Endothelial cell of umbilical vein (primary cell): ENCODE measurements around the gene FIZ1. TPM values are rescaled to one million over a fixed set of nuclear protein-coding genes. Genes with fewer than 3 reads are reported as not detected.

Experiments
- BruUV-seq: library from RNA; stranded (reverse); fragments of 400-500 nt; replicated peaks from 2 replicates; lab custom pipeline; 2021; lab: Mats Ljungman, UMichigan
- CTCF ChIA-PET: fragments of 300-600, 350-600 bp; sonication (Branson Sonifier 250); formaldehyde crosslinking; loops from one replicate; lab custom pipeline; 2021; ENCODE audit warnings: antibody characterized with exemption, inconsistent platforms; lab: Charles Lee
- POLR2A ChIA-PET: fragments of 300-600, 350-600 bp; sonication (Branson Sonifier 250); formaldehyde crosslinking; loops from one replicate; lab custom pipeline; 2021; ENCODE audit warnings: antibody characterized with exemption, inconsistent platforms; lab: Charles Lee
- DNase-seq: peaks from one replicate; pipeline ENCODE4 v3.0.0-alpha.2; 2011; ENCODE audit warnings: low read depth, low spot score
- FAIRE-seq: peaks from 2 replicates; lab custom pipeline; 2011; peaks lifted over from hg19 to GRCh38; lab: Jason Lieb, UNC
- H2AFZ ChIP-seq: 2 replicates; pipeline ENCODE4 v1.6.0; 2012; ENCODE audit warnings: low read depth, low read length, control low read depth, inconsistent platforms
- H3K27ac ChIP-seq: 2 replicates; pipeline ENCODE4 v1.5.1; 2011; ENCODE audit warnings: low read depth, mild to moderate bottlenecking, control low read depth, low read length, moderate library complexity; ENCODE audit not compliant: insufficient read depth
- H3K27me3 ChIP-seq, 2 experiments: 2 replicates each; pipeline versions ENCODE4 v1.6.0 to v1.6.1; 2011; ENCODE audit warnings: low read length in 2 of 2, mixed read lengths in 1 of 2; ENCODE audit not compliant: control insufficient read depth in 2 of 2, insufficient read depth in 2 of 2
- H3K36me3 ChIP-seq, 2 experiments: 2 replicates in 1 of 2; 3 replicates in 1 of 2; pipeline ENCODE4 v1.5.1; 2011; ENCODE audit warnings: low read length in 2 of 2, mild to moderate bottlenecking in 1 of 2, moderate library complexity in 1 of 2; ENCODE audit not compliant: control insufficient read depth in 2 of 2, insufficient read depth in 2 of 2; ENCODE audit errors: extremely low read depth in 1 of 2
- H3K4me1 ChIP-seq: 3 replicates; pipeline ENCODE4 v1.5.1; 2011; ENCODE audit warnings: mild to moderate bottlenecking, low read length; ENCODE audit not compliant: control insufficient read depth, insufficient read depth; ENCODE audit errors: extremely low read depth
- H3K4me2 ChIP-seq: 2 replicates; pipeline ENCODE4 v1.6.1; 2011; ENCODE audit warnings: low read length, control low read depth, mixed read lengths; ENCODE audit not compliant: insufficient read depth
- H3K4me3 ChIP-seq, 3 experiments: fragments of 200-600 bp in 1 of 3; sonication (generic), shearing (Covaris generic) in 1 of 3; replicated peaks in 1 of 3; 2 replicates each; pipeline ENCODE4 v1.5.1; 2011 to 2016; ENCODE audit warnings: control low read depth in 3 of 3, low read length in 3 of 3, mild to moderate bottlenecking in 2 of 3, inconsistent platforms in 1 of 3, low read depth in 1 of 3, moderate library complexity in 1 of 3; ENCODE audit not compliant: insufficient read depth in 1 of 3
- H3K79me2 ChIP-seq: 2 replicates; pipeline ENCODE4 v1.6.0; 2012; ENCODE audit warnings: low read length, inconsistent platforms; ENCODE audit not compliant: control insufficient read depth, insufficient read depth
- H3K9ac ChIP-seq: replicated peaks from 2 replicates; pipeline ENCODE3; 2011; ENCODE audit warnings: low read length, control low read depth; ENCODE audit not compliant: insufficient read depth; ENCODE audit errors: extremely low read depth
- H3K9me1 ChIP-seq: replicated peaks from 3 replicates; pipeline ENCODE4 v1.6.0; 2011; ENCODE audit warnings: mild to moderate bottlenecking, low read length; ENCODE audit not compliant: control insufficient read depth, insufficient read depth; ENCODE audit errors: extremely low read depth
- H3K9me3 ChIP-seq: replicated peaks from 2 replicates; pipeline ENCODE4 v1.5.1; 2012; ENCODE audit warnings: low read length, inconsistent platforms; ENCODE audit not compliant: control insufficient read depth, insufficient read depth
- H4K20me1 ChIP-seq: replicated peaks from 2 replicates; pipeline ENCODE3; 2011; ENCODE audit warnings: mild to moderate bottlenecking, low read length; ENCODE audit not compliant: control insufficient read depth, insufficient read depth; ENCODE audit errors: extremely low read depth
- EZH2 ChIP-seq: IDR thresholded peaks from 2 replicates; pipeline ENCODE4 v1.6.1; 2012; ENCODE audit warnings: borderline replicate concordance, low read depth, mild to moderate bottlenecking, moderate library complexity, low read length, inconsistent platforms; ENCODE audit not compliant: severe bottlenecking
- FOS ChIP-seq: IDR thresholded peaks from 2 replicates; pipeline ENCODE4 v1.6.1; 2011; ENCODE audit warnings: mild to moderate bottlenecking, low read length, moderate library complexity, borderline replicate concordance; ENCODE audit not compliant: insufficient read depth
- GATA2 ChIP-seq: IDR thresholded peaks from 2 replicates; pipeline ENCODE4 v1.7.0; 2011; ENCODE audit warnings: low read depth, mild to moderate bottlenecking, moderate library complexity, mixed read lengths, low read length; ENCODE audit not compliant: insufficient read length, insufficient read depth
- JUN ChIP-seq: IDR thresholded peaks from 2 replicates; pipeline ENCODE4 v1.6.1; 2011; ENCODE audit warnings: borderline replicate concordance, low read depth; ENCODE audit not compliant: insufficient read length, insufficient read depth
- MYC ChIP-seq: IDR thresholded peaks from one replicate; pipeline ENCODE4 v1.6.1; 2011; ENCODE audit warnings: mild to moderate bottlenecking, low read depth, low read length
- POLR2A ChIP-seq: IDR thresholded peaks from 2 replicates; pipeline ENCODE4 v1.6.1; 2012; ENCODE audit warnings: low read depth, mild to moderate bottlenecking, control low read depth, low read length
- POLR2AphosphoS5 ChIP-seq: IDR thresholded peaks from 2 replicates; pipeline ENCODE4 v1.6.1; 2012; ENCODE audit warnings: low read depth, mild to moderate bottlenecking, control low read depth, low read length, moderate library complexity; ENCODE audit not compliant: insufficient read depth
- dilution Hi-C: fragments of 300-500 bp; cut with MboI; formaldehyde crosslinking; loops from one replicate; pipeline ENCODE4 v1.15.0; 2019; ENCODE audit warnings: low sequenced_read_pairs; ENCODE audit not compliant: extremely low pct_ligation_motif_present
- intact Hi-C: fragments of 100-400 bp; cut with micrococcal nuclease; formaldehyde crosslinking; loops from one replicate; pipeline ENCODE4 v1.10.0; 2022
- polyA plus RNA-seq, 4 experiments: library from polyadenylated mRNA; depleted of rRNA in 3 of 4; stranded (reverse) in 3 of 4; unstranded in 1 of 4; fragments of >200 nt; gene quantifications; 2 replicates each; pipeline versions ENCODE4 v1.2.1 to v1.2.3, GENCODE V29; 2011 to 2012; ENCODE audit warnings: missing spikeins in 1 of 4
- total RNA-seq: library from RNA; stranded (reverse); gene quantifications from 2 replicates; pipeline ENCODE4 v1.2.3, GENCODE V29; 2021
- TF ChIP-seq, protein P1 (sequence below), 2 donors: IDR thresholded peaks; 1 replicate in 1 of 2; 2 replicates in 1 of 2; pipeline ENCODE4 v1.5.1; 2011; ENCODE audit warnings: low read length in 2 of 2, mild to moderate bottlenecking in 2 of 2, moderate library complexity in 2 of 2, control low read depth in 1 of 2, inconsistent platforms in 1 of 2, low read depth in 1 of 2; ENCODE audit not compliant: insufficient read depth in 1 of 2; ENCODE audit errors: extremely low read depth in 1 of 2

The FIZ1 gene
- total and polyA plus RNA-seq, 2 donors (not counting 3 experiments of a cell fraction or from before 2014, with no cell fraction given): 6.6 to 15.6 TPM

- peaks cover 2% of the 10 kb centered on the region for H3K4me1 ChIP-seq
- no TSS peak for BruUV-seq
- H3K4me3 ChIP-seq: no peak overlapping the region
- TF ChIP-seq, protein P1, sequence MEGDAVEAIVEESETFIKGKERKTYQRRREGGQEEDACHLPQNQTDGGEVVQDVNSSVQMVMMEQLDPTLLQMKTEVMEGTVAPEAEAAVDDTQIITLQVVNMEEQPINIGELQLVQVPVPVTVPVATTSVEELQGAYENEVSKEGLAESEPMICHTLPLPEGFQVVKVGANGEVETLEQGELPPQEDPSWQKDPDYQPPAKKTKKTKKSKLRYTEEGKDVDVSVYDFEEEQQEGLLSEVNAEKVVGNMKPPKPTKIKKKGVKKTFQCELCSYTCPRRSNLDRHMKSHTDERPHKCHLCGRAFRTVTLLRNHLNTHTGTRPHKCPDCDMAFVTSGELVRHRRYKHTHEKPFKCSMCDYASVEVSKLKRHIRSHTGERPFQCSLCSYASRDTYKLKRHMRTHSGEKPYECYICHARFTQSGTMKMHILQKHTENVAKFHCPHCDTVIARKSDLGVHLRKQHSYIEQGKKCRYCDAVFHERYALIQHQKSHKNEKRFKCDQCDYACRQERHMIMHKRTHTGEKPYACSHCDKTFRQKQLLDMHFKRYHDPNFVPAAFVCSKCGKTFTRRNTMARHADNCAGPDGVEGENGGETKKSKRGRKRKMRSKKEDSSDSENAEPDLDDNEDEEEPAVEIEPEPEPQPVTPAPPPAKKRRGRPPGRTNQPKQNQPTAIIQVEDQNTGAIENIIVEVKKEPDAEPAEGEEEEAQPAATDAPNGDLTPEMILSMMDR (IDR thresholded peaks at IDR 0.05; ENCODE audit: extremely low read depth in 1 of 2, insufficient read depth in 1 of 2, low read depth in 1 of 2, low read length in 2 of 2): no peak
- TF ChIP-seq FOS (no peak), GATA2 (no peak), EZH2 (no peak), JUN (no peak), MYC (no peak), POLR2A (no peak), POLR2AphosphoS5 (no peak)
- FAIRE-seq: no peak
- H3K9ac ChIP-seq: no peak overlapping the region
- no peaks in the 10 kb centered on the region for H4K20me1 ChIP-seq
- intact Hi-C loops (no loop called here), dilution Hi-C loops (no loop called here)
- H3K9me3 ChIP-seq: no peaks in the 10 kb centered on the region
- ChIA-PET POLR2A (no interaction called here), CTCF (interaction anchor here (1.0 to 1.3 kb wide), 2 partner anchors 19 to 109 kb away, joined by 3 to 4 read pairs; no protein-coding TSS in a partner anchor)
- H3K27me3 ChIP-seq: no peaks in the 10 kb centered on the region
- H2AFZ ChIP-seq: no peak overlapping the region
- DNase-seq: no peak
- no peaks in the 10 kb centered on the region for H3K9me1 ChIP-seq
- peaks cover 2 to 24% of the 10 kb centered on the region in 2 experiments for H3K36me3 ChIP-seq
- H3K27ac ChIP-seq: no peak overlapping the region
- H3K4me2 ChIP-seq: no peak overlapping the region
- H3K79me2 ChIP-seq: peaks cover 16% of the 10 kb centered on the region
Measured at GRCh38 chr19:55613396-55613795, 14.1 kb upstream of the FIZ1 start.
